RWPE1 (cell line): ENCODE results near the gene ADAM22.
A peak's percentile ranks its signal among the peaks of the same experiment; 100 is the strongest.
"Not testable (repeated sequence)": the region's sequence is repeated elsewhere in the genome, so short reads cannot be mapped to it uniquely, and the experiment has no call there.

ENCODE experiments used
- CTCF ChIA-PET: fragments of 350-600 bp; sonication (Branson Sonifier 250); formaldehyde crosslinking; extraction: SDS; loops from one replicate; lab custom pipeline; 2021; lab: Yijun Ruan, JAX
- POLR2A ChIA-PET: fragments of 400-600 bp; formaldehyde crosslinking; extraction: SDS; loops from one replicate; lab custom pipeline; 2020; ENCODE audit warnings: antibody characterized with exemption; ENCODE audit not compliant: low non-redundant PET; lab: Yijun Ruan, JAX
- DNase-seq: peaks from one replicate; pipeline ENCODE4 v3.0.0; 2012; ENCODE audit warnings: low spot score
- H3K27ac ChIP-seq: fragments of 450-650 bp; 2 replicates; pipeline ENCODE4 v1.5.1; 2017
- CTCF ChIP-seq: fragments of 450-650 bp; conservative IDR thresholded peaks from 2 replicates; pipeline ENCODE4 v1.5.1; 2017; ENCODE audit warnings: low read depth, mild to moderate bottlenecking

The ADAM22 gene

DNA sequence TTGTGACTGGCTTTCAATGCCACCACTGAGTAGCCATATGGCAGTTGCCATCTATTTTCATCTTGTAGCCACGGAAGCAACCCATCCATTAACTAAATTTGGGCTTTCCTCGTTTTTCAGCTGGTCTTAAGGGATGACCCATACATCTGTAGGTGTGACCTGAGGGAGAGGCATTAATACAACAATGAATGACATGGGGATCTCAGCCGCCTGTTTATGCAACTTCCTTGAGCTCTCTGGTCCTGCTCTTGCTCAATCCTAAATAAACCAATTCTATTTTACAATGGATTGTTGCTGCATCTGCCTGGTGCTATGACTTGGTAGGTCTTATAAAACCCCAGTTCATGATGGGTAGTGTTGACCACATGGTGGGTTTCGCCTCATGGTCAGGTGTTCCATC, 21.9 kb upstream of the ADAM22 start:
- TF ChIP-seq CTCF = no peak
- no peak for DNase-seq
- POLR2A ChIA-PET = no interaction called here
- CTCF ChIA-PET = interaction anchor here (0.5 kb wide), 1 partner anchor 206 kb away, joined by 3 read pairs; no protein-coding TSS in a partner anchor
- H3K27ac ChIP-seq = no peak overlapping the region

DNA sequence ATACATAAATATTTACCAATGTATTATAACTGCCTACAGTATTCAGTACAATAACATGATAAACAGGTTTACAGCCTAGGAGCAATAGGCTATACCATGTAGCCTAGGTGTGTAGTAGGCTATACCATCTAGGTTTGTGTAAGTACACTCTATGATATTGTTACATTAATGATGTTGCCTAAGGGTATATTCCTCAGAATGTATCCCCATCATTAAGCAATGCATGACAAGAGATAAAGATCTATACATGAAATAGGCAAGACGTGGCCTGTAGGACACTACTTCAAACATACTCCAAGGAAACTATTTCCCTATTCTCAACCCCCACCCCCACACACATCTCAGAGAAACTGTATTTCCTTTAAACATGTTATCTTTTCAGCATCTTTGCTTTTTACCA, 15.3 kb upstream of the ADAM22 start:
- TF ChIP-seq CTCF = no peak
- peak; percentile 19 for DNase-seq
- CTCF ChIA-PET = no interaction called here
- no peak overlapping the region for H3K27ac ChIP-seq
- POLR2A ChIA-PET = no interaction called here

DNA sequence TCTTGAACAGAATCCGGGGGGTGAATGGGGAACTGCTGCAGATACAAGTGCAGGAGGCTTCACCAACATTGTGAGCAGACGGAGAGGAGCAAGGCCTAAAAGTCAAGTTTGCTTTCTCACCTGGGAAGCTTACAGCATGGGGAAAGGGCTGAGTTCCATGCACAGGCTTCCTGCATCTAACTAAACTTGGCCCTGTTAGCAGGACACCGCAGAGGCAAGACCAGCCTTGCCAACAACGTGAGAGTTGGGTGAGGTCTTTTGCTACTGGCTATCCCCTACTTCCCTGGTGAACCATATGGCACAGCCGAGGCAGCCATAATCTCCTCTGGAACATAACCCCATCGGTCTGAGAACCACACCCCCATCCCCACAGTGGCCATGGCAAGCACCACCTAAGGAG, 14.2 kb upstream of the ADAM22 start:
- no peak for DNase-seq
- ChIA-PET POLR2A (no interaction called here), CTCF (no interaction called here)
- no peak for TF ChIP-seq CTCF
- no peak overlapping the region for H3K27ac ChIP-seq

DNA sequence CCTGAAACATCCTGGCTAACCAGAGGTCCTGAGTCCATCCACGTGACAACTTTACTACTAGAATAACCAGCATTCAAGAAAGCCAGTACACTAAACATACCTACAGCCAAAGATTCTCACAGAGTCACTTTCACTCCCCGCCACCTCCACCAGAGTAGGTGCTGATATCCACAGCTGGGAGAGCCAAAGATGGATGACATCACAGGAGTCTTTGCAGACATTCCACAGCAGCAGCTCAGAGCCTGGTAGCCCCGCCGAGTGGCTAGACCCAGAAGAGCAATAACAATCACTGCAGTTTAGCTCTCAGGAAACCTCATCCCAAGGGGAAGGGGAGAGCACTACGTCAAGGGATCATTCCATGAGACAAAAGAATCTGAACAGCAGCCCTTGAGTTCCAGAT, 13.5 kb upstream of the ADAM22 start:
- ChIA-PET POLR2A (no interaction called here), CTCF (no interaction called here)
- no peak overlapping the region for H3K27ac ChIP-seq
- TF ChIP-seq CTCF = no peak
- DNase-seq = no peak

DNA sequence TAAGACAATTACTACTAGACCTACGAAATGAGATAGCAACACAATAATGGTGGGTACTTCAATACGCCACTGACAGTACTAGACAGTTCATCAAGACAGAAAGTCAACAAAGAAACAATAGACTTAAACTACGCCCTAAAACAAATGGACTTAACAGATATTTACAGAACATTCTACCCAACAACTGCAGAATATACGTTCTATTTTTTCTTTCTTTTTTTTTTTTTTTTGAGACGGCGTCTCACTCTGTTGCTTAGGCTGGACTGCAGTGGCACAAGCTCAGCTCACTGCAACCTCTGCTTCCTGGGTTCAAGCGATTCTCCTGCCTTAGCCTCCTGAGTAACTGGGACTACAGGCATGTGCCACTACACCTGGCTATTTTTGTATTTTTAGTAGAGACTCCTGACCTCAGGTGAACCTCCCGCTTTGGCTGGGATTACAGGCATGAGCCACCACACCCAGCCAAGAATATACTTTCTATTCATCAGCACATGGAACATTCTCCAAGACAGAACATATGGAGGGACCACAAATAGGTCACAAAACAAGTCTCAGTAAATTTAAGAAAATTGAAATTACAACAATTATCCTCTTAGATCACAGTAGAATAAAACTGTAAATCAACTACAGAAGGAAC, 11.2 kb upstream of the ADAM22 start:
- H3K27ac ChIP-seq, DNase-seq, CTCF ChIA-PET, POLR2A ChIA-PET: not testable (repeated sequence)

DNA sequence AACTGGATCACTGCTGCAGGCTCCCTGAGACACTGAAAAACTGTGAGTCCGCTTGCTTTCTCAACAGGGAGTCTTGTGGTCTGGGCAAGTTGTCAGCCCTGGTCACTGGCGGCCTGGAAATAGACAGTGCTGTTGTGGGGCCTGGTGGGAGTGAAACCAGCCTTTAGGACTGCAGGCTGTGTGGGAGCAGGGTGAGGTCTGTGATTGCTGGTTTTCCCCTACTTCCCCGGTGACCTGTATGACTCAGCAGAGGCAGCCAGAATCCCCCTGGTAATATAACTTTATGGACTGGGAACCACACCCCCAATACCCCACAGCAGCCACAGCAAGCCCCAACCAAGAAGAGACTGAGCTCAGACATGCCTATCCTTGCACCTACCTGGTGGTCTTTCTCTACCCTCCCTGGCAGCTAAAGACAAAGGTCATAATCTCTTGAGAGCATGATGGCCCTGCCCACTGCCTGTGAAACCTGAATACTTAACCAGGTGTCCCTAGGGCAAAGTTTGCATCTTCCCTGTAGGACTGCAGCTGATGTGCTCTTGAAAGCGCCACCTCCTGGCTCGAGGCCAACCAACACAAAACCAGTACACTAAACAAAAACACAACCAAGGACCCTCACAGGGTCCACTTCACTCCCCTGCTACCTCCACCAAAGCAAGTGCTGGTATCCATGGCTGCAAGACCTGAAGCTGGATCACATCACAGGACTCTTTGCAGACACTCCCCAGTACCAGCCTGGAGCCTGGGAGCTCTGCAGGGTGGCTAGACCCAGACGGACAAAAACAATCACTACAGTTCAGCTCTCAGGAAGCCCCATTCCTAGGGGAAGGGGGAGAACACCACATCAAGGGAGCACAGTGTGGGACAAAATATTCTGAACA, 7.2 kb upstream of the ADAM22 start:
- DNase-seq = no peak
- no peak for TF ChIP-seq CTCF
- POLR2A ChIA-PET = no interaction called here
- H3K27ac ChIP-seq = no peak overlapping the region
- CTCF ChIA-PET = no interaction called here

- ChIA-PET CTCF (interaction anchor here (0.5 kb wide), 1 partner anchor 991 kb away, joined by 5 read pairs; no protein-coding TSS in a partner anchor), POLR2A (no interaction called here)
- DNase-seq = no peak
- TF ChIP-seq CTCF = no peak
- no peak overlapping the region for H3K27ac ChIP-seq
These were observed 472 bp upstream of the ADAM22 start for GRCh38 chr7:87933605-87933952.
